HG03571 (cell line): Measurements from ENCODE around the gene CRYGC.
"Not testable (repeated sequence)": the region's sequence is repeated elsewhere in the genome, so short reads cannot be mapped to it uniquely, and the experiment has no call there.

Experiments
- ATAC-seq: cut with Tn5 transposase; IDR thresholded peaks from one replicate; pipeline ENCODE4 v1.9.1; 2021; ENCODE audit not compliant: unreplicated experiment

The CRYGC gene

GRCh38 chr2:208138334-208138733, 8.7 kb upstream of the CRYGC start:
- not testable (repeated sequence) for ATAC-seq

GRCh38 chr2:208136716-208137094, 7.1 kb upstream of the CRYGC start:
- ATAC-seq = no peak

GRCh38 chr2:208135794-208136715, 6.4 kb upstream of the CRYGC start:
- no peak for ATAC-seq

DNA sequence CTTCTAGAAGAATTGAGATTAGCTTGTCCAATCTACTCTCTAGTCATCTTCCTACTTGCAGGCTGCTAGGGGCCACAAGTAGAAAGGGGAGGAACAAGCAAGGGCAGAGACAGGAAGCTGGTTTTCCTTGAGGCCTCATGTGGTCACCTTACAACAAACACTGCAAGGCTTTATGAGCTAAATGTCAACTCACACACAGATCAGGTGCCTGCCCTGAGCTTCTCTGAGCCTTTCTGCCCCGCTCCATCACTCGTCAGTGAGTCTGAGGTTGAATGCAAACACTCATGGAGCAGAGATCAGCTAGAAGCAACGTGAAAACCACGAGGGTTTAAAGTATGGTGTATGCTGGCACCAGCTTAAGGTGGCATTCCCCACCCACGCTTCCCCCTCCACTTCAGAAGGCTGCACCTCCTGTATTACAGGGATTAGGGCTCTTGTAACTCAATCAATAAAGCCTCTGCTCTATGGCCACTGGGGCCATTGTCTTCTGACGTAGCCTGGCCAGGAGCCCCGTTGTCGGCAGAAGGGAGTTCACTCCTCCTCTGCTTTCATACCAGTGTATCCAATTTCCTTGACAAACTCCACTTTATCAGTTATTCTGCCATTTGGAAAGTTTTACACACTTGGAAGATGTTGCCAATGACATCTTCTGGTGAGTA, 5.4 kb upstream of the CRYGC start:
- ATAC-seq = no peak

DNA sequence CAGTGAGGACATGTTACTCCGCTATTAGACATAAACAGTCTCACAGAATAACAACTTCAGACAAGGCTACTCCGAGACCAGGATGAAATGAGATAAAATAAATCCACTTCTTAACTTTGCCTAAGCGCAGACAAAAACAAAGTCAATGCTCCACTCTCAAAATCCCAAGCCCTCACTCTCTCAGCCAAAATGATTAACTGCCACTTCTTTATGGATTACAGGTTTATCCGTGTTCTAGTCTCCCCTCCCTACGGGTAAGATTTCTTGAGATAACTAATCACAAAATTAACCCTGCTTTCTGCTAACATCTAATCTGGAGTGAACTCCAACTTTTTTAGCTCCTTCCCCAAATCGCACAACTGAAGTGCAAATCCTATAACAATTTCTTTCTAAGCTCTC, 1.1 kb upstream of the CRYGC start:
- ATAC-seq = no peak

GRCh38 chr2:208128136-208128535, 1.5 kb downstream of the CRYGC start:
- no peak for ATAC-seq

- no peak for ATAC-seq
Measured at GRCh38 chr2:208127090-208127489, 2.5 kb downstream of the CRYGC start.

- ATAC-seq = no peak
Measured at GRCh38 chr2:208125251-208125650, 4.4 kb downstream of the CRYGC start.

DNA sequence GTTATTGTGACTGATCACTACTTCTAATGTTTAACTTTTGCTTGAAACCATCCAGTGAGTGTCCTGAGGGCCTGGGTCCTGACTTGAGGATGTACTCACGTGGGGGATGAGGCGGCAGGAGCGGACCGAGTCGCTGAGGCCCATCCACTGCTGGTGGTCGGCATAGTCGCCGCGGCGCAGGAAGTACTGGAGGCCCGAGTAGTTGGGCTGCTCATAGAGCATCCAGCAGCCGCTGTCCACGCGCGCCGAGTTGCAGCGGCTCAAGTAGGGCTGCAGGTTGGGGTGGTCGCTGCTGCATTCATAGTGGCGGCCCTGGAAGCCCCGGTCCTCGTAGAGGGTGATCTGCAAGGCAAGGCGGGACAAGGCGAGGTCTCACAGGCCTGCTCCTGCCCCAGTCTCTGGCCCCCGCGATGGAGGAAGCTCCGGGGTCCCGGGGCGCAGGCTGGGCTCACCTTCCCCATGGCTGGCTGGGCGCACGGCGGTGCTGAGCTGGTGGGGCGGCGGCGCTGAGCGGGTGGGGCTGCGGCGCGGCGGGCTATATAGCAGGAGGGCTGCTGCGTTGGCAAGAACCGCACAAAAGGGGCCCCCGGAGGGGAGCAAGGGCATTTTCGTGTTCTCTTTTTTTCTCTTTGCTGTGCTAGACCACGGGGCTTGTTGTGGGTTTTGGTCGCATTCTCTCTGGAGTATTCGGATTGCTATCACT, 5.5 kb downstream of the CRYGC start, which contains the start of gene CRYGD:
Gene CRYGD (minus strand): TSS at position 512 of the 703 bp plus-strand sequence. CDS start 51 bp downstream, at position 461.
- ATAC-seq = not testable (repeated sequence)

- no peak for ATAC-seq
Measured at GRCh38 chr2:208122248-208122647, 7.4 kb downstream of the CRYGC start.

DNA sequence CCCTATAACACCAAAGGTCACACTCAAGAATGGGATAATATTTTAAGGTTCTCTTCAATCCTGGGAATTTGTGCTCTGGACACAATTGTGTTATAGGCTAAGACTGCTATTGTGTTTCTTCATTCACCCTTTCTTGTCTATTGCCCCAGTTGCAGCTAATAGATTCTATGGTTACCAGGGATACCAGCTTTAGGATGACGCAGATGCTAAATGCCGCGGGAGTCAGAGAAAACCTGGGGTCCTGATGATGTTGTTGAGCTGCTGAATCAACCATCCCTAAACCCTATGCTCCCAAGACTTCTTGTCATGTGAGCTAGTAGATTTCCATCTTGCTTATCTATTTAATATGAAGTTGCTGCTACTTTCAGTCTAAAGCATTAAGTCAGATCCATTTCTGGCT, 10.7 kb downstream of the CRYGC start:
- ATAC-seq = no peak

GRCh38 chr2:208117390-208117789, 12.2 kb downstream of the CRYGC start:
- ATAC-seq = not testable (repeated sequence)

- no peak for ATAC-seq
Measured at GRCh38 chr2:208112969-208113368, 16.7 kb downstream of the CRYGC start.

DNA sequence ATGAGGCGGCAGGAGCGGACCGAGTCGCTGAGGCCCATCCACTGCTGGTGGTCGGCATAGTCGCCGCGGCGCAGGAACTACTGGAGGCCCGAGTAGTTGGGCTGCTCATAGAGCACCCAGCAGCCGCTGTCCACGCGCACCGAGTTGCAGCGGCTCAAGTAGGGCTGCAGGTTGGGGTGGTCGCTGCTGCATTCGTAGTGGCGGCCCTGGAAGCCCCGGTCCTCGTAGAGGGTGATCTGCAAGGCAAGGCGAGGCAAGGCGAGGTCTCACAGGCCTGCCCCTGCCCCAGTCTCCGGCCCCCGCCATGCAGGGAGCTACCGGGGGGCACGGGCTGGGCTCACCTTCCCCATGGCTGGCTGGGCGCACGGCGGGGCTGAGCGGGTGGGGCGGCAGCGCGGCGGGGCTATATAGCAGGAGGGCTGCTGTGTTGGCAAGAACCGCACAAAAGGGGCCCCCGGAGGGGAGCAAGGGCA, 17.3 kb downstream of the CRYGC start:
- ATAC-seq = not testable (repeated sequence)

GRCh38 chr2:208103616-208104015, 26.0 kb downstream of the CRYGC start:
- no peak for ATAC-seq

GRCh38 chr2:208101716-208102631, 27.7 kb downstream of the CRYGC start:
- no peak for ATAC-seq

GRCh38 chr2:208099682-208100470, 29.8 kb downstream of the CRYGC start:
- ATAC-seq = no peak

GRCh38 chr2:208098701-208099100, 30.9 kb downstream of the CRYGC start:
- not testable (repeated sequence) for ATAC-seq

GRCh38 chr2:208098267-208098666, 31.4 kb downstream of the CRYGC start:
- no peak for ATAC-seq
